ENCODE measurements around the gene NAXD. TPM values are rescaled to one million over a fixed set of nuclear protein-coding genes. Genes with fewer than 3 reads are reported as not detected.

The NAXD gene
- polyA plus RNA-seq, 1 experiment, result 38.7 TPM

DNA sequence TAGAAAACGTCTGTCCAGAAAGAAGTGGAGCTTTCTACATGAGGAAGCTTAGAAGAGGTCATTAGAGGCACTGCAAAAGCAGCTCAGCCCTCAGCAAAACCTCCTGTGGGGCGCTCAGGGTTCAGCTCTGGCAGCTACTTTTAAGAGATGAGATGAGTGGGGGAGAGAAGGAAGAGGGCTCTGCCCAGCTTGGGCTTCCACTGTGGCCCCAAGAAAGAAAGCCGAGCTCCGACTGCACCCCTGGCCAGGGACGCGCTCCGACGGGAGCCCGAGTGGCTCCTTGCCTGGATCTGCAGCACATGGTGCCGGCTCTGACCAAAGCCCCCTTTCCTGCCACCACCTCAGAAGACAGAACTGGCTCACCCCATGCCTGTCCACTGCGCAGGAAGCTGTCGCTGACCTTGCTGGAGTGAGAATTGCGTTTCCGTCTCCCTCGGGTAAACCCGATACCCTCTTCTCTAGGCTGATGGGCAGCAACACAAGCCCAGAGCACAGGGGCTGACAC lies 36.4 kb downstream of the NAXD start:
- no peak for DNase-seq (ENCODE audit: low read depth)
- TF ChIP-seq, protein P1, sequence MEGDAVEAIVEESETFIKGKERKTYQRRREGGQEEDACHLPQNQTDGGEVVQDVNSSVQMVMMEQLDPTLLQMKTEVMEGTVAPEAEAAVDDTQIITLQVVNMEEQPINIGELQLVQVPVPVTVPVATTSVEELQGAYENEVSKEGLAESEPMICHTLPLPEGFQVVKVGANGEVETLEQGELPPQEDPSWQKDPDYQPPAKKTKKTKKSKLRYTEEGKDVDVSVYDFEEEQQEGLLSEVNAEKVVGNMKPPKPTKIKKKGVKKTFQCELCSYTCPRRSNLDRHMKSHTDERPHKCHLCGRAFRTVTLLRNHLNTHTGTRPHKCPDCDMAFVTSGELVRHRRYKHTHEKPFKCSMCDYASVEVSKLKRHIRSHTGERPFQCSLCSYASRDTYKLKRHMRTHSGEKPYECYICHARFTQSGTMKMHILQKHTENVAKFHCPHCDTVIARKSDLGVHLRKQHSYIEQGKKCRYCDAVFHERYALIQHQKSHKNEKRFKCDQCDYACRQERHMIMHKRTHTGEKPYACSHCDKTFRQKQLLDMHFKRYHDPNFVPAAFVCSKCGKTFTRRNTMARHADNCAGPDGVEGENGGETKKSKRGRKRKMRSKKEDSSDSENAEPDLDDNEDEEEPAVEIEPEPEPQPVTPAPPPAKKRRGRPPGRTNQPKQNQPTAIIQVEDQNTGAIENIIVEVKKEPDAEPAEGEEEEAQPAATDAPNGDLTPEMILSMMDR (IDR thresholded peaks at IDR 0.05; ENCODE audit: insufficient read depth, low read depth, low read length), result no peak
- POLR2A ChIA-PET, result no interaction called here
- H3K27me3 ChIP-seq (ENCODE audit: control insufficient read depth, insufficient read depth, low read length), result no peaks in the 10 kb centered on the region
- no peak overlapping the region for H3K4me3 ChIP-seq (ENCODE audit: low read depth, low read length)
- H3K36me3 ChIP-seq (ENCODE audit: control insufficient read depth, insufficient read depth, low read length), result peaks cover 12% of the 10 kb centered on the region
- CTCF ChIA-PET, result interaction anchor here (1.1 kb wide), 1 partner anchor 58 kb away, joined by 3 read pairs; no protein-coding TSS in a partner anchor

DNA sequence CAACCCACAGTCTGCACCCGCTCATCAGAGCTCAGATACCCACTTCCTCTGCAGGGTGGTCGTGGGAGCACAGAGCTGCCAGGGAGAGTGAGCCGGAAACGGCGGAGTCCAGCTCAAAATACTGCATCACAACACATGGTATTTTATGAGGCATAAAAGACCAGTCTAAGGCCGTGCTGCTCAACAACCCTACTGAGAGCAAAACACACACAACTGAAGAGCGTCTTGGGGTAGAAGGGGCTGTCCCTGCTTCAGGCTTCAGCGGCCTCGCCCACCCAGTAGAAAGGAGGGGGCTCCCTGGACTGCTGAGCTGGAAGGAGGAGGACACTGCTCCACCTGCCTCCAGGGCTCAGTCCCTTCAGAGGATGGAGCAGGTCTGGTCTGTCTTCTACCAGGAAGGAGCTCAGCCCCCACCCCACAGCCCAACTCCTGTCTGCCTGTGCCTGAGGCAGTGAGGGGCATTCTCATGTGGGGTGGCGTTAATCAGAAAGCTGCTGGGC lies 36.9 kb downstream of the NAXD start:
- no peak for DNase-seq (ENCODE audit: low read depth)
- H3K4me3 ChIP-seq (ENCODE audit: low read depth, low read length), result no peak overlapping the region
- H3K36me3 ChIP-seq (ENCODE audit: control insufficient read depth, insufficient read depth, low read length), result peaks cover 11% of the 10 kb centered on the region
- TF ChIP-seq, protein P1 (IDR thresholded peaks at IDR 0.05; ENCODE audit: insufficient read depth, low read depth, low read length), result no peak
- ChIA-PET POLR2A (no interaction called here), CTCF (interaction anchor here (1.1 kb wide), 1 partner anchor 58 kb away, joined by 3 read pairs; no protein-coding TSS in a partner anchor)
- no peaks in the 10 kb centered on the region for H3K27me3 ChIP-seq (ENCODE audit: control insufficient read depth, insufficient read depth, low read length)

DNA sequence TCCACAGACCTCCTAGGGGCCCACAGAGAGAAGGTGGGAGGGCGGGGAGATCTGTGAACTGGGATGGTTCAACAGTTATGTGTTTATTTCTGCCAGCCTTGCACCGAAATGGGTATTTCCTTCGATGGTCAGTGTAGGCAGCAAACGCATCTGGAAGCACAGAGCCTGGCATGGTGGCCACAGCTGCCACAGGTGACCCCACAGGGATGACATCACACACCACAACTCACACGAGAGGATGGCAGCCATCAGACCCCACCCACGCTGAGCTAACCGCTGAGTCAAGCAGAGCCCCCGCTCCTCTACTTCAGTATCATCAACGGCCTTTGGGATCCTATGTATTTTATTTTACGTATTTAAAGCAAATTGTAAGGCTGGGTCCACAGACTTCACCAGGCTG lies 37.4 kb downstream of the NAXD start:
- Histone ChIP-seq H3K4me3 (ENCODE audit: low read depth, low read length) (no peak overlapping the region), H3K27me3 (ENCODE audit: control insufficient read depth, insufficient read depth, low read length) (no peaks in the 10 kb centered on the region), H3K36me3 (ENCODE audit: control insufficient read depth, insufficient read depth, low read length) (peaks cover 11% of the 10 kb centered on the region)
- ChIA-PET CTCF (no interaction called here), POLR2A (no interaction called here)
- TF ChIP-seq, protein P1 (IDR thresholded peaks at IDR 0.05; ENCODE audit: insufficient read depth, low read depth, low read length), result no peak
- DNase-seq (ENCODE audit: low read depth), result no peak

DNA sequence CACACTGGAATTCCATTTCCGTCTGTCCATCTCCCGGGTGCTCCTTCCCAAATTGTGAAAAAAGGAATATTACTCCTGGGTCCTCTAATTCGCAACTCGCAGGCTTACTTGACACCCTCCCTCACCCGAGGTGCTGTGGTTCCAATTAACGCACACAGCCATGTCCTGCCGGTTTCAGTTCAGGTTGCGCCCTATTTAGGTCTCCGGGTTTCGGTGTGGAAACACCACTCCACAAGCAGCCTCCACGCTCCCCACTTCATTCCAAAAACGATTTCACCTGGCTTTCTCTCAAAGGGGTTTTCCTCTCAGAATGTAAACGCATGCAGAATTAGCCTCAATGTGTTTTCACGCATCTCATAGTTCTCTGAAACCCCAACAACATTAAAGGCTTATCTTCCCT lies 37.9 kb downstream of the NAXD start:
- Histone ChIP-seq H3K36me3 (ENCODE audit: control insufficient read depth, insufficient read depth, low read length) (peaks cover 11% of the 10 kb centered on the region), H3K27me3 (ENCODE audit: control insufficient read depth, insufficient read depth, low read length) (no peaks in the 10 kb centered on the region), H3K4me3 (ENCODE audit: low read depth, low read length) (no peak overlapping the region)
- POLR2A ChIA-PET, result no interaction called here
- TF ChIP-seq, protein P1 (IDR thresholded peaks at IDR 0.05; ENCODE audit: insufficient read depth, low read depth, low read length), result no peak
- no peak for DNase-seq (ENCODE audit: low read depth)
- CTCF ChIA-PET, result no interaction called here

DNA sequence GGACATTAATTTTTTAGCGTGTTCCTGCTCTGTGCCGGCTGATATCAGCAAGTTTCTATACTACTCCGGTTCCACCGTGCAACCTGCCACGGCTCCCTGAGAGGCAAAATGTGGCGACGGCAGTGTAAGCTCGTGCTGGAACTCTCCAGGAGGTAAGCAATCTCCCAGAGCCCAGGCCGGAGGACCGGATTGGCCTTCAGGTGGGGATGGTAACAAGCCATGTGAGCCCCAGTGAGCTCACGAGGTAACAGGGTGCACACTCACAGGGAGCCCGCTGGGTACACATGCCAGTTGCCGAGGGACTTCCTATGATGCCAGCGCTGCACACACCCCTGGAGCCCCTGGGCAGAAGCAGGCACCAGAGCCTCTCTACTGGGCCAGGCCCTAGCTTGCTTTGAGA lies 38.5 kb downstream of the NAXD start:
- ChIA-PET POLR2A (no interaction called here), CTCF (no interaction called here)
- TF ChIP-seq, protein P1 (IDR thresholded peaks at IDR 0.05; ENCODE audit: insufficient read depth, low read depth, low read length), result no peak
- no peak for DNase-seq (ENCODE audit: low read depth)
- H3K27me3 ChIP-seq (ENCODE audit: control insufficient read depth, insufficient read depth, low read length), result no peaks in the 10 kb centered on the region
- no peak overlapping the region for H3K4me3 ChIP-seq (ENCODE audit: low read depth, low read length)
- peaks cover 10% of the 10 kb centered on the region for H3K36me3 ChIP-seq (ENCODE audit: control insufficient read depth, insufficient read depth, low read length)
